Hematopoietic multipotent progenitor cell treated with erythropoietin and hydrocortisone succinate and interleukin-3 and kit ligand, for 8 days (in vitro differentiated cells): ENCODE results near the gene RPS25.
"Not testable (repeated sequence)": the region's sequence is repeated elsewhere in the genome, so short reads cannot be mapped to it uniquely, and the experiment has no call there.

Experiments used
- DNase-seq: peaks from one replicate; pipeline ENCODE4 v3.0.0-alpha.2; 2015

RPS25 gene

DNA sequence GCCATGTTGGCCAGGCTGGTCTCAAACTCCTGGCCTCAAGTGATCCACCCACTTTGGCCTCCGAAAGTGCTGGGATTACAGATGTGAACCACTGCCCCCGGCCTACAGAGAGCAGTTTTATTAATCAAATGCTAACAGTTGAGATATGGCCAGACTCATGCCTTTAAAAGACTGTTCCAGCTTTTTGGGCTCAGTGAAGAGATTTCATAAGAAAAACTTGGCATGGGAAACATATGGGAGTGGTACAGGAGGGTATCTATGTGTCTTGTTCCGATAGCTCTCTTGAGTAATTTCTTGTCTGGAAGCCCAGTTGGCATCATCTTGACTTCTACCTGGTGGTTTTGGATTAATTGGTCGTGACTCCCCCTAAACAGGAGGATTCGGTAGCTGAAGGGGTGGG lies 20.7 kb upstream of the RPS25 start:
- no peak for DNase-seq

DNA sequence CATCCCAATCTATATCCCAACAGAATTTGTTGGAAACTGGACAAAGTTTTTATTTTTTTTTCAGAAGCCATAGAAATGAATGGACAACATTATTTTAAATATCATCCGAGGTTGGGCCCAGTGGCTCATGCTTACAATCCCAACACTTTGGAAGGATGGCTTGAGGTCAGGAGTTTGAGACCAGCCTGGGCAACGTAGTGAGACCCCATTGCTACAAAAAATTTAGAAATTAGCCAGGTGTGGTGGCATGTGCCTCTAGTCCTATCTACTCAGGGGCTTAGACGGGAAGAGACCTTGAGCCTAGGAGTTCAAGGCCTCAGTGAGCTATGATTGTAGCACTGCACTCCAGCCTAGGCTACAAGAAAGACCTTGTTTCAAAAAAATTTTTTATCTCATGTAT lies 16.7 kb upstream of the RPS25 start:
- no peak for DNase-seq

DNA sequence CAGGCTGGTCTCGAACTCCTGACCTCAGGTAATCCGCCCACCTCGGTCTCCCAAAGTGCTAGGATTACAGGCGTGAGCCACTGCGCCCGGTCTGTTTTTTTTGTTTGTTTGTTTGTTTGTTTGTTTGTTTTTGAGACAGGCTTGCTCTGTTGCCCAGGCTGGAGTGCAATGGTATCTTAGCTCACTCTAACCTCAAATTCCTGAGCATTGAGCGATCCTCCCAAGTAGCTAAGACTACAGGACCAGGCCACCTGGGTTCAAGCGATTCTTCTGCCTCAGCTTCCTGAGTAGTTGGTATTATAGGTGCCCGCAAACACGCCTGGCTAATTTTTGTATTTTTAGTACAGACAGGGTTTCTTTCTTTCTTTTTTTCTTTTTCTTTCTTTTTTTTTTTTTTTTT lies 15.3 kb upstream of the RPS25 start:
- DNase-seq: not testable (repeated sequence)

DNA sequence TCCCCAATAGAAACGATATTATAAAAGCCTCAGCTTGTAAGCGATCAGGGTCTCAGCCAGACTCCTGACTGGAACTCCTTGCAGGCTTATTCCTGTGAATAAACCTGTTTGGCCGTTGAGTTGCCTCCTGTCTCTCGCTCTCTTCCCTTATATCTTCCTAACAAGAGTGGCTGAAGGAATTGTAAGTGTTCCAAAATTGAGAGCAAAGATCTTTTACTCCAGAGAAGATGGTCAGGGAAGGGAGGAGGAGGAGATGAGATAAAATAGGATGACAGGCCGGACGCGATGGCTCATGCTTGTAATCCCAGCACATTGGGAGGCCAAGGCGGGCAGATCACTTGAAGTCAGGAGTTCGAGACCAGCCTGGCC lies 13.8 kb upstream of the RPS25 start:
- DNase-seq: no peak

DNA sequence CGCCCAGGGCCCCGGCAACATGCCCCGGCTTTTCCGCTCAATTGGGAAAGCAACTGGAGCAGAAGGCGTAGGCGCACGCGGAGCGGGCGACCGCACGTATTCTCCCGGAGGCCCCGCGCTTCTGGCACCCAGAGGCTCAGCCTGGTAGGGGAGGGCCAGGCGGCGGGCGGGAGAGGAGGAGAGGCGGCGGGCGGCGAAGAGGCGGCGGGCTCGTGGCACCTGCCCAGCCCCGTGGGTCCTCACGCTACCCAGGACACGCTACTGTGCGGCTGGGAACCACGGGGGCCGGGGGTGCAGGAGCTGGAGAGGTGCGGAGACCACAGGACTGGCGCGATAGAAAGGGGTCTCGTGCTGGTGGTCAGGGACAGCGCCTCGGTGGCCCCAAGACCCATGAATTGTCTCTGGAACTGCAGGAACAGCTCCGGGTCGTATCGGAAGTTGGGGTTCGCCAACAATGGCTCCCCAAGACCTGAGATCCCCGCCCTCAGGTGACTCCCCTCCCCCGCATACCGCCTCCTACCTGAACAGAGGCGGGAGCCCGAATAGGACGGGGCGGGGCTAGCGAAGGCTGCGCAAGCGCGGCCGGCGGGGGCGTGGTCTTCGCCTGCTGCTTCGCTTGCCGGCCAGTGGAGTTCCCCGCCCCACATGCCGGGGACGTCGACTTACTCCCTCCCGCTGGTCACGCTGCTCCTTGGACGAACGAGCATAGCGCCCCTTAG lies 12.3 kb upstream of the RPS25 start, which contains the start of gene SLC37A4:
TSS of gene SLC37A4 (minus strand) at position 549 of the 719 bp plus-strand sequence.
- peak; percentile 99 for DNase-seq

DNA sequence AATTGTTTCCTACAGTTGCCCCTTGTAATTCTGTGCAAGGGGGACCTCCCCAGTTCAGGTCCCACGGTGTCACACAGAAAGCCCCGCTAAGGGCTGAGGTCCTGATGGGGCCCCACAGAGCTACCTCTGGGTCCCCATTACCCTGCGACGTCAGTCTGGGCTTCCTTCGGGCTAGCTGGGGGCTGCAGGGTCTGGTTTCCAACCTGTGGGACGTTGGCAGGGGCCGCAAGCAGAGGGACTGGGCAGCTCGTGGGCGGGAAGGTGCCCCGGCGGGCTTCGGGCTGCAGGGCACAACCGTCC lies 11.8 kb upstream of the RPS25 start:
- no peak for DNase-seq

DNA sequence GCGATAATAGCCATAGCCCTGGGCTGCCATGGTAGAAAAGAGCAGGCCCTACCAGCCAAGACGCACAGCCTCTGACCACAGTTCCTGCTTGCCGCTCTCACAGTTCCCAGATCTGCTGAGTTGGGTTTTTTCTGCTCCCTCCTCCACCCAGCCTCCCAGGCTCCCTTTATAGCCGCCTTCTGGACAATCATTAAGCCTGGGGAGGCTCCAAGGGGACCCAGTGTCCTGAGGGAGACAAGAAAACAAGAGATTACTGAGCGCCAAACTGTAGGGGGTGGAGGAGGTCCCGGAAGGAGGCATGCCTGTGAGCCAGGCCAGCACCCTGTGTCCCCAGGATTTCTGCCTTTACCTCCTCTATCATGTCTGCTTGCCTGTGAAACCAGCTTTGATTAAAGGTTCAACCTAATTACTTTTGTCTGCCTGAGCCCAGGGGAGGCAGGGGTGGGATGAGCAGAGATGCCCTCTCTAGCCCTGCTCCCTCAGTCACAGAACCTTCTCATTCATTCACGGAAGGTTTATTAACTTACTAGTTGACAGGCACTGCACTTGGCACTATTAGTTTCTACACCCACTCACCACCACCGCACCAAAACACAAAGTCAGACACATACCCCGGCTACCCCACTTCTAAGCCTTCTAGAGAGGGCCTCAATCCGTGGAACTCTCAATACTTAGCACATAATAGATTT lies 11.3 kb upstream of the RPS25 start:
- no peak for DNase-seq

DNA sequence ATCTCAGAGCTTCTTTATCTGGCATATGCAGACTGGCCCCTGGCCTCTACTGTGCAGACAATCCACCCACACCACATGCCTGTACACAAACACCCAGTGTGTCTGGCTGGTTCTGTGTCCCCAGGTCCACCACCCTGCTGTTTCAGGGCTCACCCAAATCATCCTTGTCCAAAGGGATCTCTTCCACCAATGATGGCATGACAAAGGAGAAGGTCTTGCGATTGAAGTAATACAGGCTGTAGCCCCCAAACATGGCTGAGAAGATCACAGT lies 10.9 kb upstream of the RPS25 start:
- peak; percentile 85 for DNase-seq

DNA sequence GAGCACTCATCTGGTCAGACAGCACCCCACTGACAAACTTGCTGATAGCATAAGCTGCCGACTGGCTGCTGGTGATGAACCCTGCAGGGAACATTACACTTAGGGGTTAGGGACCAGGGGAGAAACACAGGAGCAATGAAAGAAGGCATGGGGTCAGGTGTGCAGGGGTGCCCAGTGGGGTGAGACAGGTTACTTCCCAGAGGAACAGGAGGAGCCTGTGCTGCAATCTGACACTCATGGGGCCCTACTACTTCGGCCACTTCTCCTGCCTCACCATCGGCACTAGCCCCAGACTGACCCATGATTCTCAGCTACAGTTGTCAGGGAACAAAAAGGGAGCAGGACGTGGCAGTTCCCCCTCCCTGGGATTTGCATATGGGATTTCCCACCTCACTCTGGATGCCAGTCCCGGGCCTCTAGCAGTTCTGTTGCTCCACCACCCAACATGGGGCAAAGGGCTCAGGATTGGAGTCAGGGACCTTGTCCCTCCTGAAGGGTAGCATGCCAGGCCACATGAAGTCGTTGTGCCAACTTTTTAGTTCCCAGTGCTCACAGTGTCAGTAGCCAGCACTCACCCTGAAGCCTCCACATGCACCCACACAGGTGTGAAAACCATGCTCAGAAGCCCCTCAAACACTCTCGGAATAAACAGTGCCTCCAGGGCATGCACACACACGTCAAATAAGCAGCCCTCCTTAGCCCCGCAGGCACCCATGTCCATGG lies 10.4 kb upstream of the RPS25 start:
- DNase-seq: no peak

DNA sequence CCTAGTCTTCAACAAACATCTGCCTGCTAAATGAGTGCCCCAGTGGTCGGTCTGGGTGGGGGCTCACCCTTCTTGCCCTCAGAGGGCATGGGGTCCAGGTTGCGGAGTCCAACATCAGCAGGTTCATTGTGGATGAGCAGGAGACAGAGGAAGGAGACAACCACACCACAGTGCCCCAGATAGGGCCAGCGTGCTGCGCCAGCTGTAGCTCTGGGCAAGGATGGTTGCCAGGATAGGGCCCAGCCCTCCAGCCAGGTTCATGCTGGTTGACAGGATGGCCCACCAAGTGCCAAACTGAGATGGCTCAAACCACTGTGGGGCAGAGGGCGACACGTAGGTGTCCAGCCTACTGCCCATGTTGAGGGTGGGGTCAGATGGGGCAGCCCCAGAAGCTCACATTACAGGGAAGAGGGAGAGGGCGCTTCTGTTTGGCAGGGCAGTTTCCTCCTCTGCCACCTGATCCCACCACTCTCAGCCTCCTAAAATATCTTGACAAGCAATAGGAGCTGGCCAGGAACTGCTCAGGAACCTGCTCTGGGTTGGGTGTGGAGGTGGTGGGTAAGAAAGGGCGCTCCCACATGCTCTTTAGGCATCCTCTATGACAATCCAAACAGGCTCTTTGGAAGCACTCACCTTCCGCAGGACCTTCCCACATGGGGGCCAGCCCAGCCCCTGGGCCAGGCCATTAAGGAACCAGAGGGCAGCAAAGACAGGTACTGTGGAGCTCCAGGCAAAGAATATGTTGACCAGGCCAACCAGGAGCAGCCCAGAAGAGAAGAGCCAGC lies 9.6 kb upstream of the RPS25 start:
- no peak for DNase-seq

DNA sequence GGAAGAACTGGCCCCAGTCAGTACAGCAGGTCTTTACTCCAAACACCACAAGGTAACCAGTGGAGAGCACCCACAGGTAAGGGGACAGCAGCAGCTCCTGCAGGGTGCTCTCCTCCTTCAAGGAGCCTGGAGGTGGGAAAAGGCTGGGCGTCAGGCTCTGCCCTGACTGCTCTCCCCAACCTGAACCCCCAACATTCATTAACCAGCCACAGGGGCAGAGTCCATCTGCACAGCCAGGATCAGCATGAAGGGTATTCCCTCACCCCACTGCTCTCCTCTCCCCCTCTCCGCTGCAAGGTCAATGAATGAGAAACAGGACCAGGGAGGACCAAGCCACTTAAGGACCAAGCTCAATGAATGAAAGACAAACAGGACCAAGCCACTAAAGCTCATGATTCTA lies 8.8 kb upstream of the RPS25 start:
- DNase-seq: no peak

DNA sequence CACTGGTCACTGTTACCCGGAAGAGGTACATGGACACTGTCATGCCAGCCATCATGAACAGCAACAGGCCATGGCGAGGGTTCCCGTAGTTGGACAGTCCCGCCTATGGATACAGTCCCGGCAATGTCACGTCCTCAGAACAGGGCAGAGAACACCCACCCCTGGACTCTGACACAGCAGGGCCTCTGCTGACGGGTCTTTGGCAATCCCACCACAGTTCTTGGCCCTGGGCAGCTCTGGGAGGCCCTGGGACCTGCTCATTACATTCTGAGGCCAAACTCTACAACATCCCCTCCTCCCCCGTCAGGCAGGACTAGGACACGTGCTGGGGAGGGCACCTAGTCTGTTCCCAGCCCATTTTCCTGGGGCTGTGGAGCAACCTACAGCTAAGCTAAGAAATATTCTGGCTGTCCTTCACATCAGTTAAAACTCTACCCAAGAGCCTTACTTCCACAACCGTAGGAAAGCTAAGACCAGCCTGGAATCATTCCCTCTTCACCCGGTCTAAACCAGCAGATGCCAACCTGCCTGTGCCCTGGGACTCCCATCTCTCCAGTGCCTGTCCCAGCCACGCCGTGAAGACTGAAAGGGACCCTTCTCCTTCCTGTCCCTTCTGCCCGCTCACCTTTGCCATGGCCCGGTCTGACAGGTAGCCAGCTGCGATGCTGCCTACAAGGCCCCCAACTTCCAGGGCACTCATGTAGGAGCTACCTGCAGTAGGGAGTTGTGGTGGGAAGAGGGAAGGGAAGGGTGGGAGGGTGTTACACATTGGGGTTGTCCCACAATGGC lies 8.0 kb upstream of the RPS25 start:
- DNase-seq: no peak

DNA sequence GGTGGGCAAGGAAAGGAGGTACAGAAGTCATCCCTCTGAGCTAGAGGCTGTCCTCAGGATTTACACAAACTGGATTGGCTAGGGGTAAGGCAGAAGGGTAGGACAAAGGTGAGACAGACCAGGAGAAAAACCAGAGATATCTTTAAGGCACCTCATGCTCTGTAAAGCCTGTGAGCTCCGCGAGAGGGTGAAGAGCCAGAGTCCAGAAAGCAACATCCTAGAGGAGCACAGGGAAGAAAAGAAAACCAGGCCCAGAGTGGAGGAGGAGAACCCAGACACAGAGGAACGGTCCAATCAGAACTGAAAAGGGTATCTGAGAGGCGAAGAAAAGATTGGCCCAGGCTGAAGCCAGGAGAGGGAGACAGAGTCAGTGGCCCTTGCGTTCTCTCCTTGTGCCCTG lies 7.4 kb upstream of the RPS25 start:
- no peak for DNase-seq

DNA sequence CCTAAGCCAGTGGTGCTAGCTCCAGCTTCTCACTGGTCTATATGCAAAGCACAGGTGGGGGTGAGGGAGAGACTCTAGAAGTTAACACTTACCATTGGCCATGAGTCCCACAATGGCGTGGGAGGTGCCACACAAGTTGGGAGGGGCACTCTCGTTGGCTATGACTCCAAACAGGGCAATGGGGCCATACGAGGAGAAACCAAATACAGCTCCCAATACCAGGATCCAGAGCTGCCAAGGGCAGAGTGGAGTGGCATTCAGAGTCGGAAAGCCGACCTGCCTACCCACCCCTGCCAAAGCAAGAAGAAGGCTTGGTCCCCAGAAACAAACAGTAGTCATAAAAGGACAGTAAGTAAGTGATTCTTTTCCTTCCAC lies 6.9 kb upstream of the RPS25 start:
- DNase-seq: no peak

DNA sequence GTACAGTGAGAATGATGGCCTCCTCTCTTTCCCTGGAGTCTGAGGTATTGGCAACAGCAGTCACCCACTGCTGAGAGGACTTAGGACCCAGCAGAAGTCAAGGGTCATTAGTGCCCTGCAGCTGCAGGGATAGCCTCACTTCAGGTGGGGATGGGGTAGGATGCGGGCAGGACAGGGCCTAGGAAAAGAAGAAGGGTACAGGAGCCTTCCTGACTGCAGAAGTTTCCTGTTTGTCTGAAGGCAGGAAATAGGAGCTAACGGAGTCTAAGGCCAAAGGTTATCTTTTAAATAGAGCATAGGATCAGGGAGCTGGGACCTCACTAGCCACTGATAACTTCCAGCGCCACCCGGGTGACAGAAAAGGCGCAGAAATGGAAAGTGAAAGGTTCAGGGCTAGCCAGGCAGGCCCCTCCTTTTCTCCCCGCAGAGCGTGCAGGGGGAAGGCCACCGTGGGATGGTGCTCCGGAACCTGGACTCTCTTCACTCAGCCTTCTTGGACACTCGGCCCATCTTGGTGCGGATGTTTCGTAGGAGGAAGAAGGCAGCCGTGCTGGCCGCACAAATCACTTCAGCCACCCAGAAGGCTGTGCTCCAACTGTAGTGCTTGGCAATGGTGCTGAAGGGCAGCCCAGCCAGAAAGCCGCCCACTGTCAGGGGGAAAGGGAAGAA lies 6.4 kb upstream of the RPS25 start:
- no peak for DNase-seq

DNA sequence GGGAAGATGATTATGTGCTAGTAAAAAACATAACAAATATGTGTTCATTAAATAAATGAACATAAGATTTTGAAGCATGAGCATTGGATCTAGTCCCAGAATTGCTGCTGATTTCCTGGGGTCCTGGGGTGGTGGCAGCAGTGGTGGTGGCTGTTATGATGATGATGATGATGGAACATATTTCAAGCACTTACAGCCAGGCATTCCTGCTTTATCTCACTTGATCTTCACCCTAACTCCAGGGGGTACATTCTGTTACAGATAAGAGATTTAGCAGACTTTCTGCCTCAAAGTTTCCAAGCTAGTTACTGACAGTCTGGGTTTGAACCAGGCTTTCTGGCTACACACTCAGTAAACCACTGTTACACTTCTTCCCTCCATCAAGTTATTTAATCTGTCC lies 5.6 kb upstream of the RPS25 start:
- DNase-seq: no peak

DNA sequence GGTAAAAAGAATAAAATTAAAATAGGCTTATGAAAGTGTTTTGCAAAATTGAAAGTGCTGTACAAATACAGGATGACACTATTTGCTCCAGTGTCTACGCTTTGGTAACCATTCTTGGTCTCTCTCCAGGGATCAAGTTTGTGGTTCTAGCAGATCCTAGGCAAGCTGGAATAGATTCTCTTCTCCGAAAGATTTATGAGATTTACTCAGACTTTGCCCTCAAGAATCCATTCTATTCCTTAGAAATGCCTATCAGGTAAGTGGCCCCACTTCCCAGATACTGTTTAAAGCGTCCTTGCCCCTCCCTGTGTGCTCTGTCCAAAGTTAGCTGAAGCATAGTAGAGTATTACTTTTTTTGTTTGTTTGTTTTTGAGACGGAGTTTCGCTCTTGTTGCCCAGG lies 3.5 kb upstream of the RPS25 start:
- no peak for DNase-seq

DNA sequence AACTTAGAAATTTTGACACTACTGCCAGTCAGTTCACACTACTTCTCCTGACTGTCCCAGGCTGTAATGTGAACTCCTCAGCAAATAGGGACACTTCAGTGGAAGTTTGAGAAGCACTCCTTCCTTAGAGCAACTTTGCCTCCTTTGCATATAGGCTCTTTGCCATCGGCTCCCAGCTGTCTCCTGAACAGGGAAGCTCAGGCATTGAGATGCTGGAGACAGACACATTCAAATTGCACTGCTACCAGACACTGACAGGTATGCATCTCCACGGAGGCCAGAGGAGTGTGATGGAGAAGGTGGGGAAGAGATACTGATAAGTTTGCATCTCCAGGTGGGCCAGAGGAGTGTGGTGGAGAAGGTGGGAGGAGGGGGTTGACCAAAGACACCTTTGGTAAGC lies 1.9 kb upstream of the RPS25 start:
- DNase-seq: no peak

DNA sequence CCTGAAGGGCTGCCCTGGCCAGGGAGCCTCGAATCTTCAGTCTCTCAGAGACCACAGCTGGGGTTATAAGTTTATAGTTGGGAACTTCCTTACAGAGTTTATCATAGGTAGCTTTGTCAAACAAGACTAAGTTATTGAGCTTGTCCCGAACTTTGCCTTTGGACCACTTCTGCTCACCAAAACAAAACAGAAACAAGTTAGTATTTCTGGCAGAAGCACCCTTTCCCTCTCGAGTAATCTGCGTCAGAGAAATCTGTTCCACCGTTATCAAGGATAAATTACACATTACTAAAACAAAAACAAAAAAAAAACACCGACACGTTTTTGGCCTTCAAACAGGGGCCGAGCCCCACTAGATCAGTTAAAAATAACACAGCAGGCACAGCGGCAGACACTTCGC lies 766 bp downstream of the RPS25 start:
- DNase-seq: not testable (repeated sequence)

DNA sequence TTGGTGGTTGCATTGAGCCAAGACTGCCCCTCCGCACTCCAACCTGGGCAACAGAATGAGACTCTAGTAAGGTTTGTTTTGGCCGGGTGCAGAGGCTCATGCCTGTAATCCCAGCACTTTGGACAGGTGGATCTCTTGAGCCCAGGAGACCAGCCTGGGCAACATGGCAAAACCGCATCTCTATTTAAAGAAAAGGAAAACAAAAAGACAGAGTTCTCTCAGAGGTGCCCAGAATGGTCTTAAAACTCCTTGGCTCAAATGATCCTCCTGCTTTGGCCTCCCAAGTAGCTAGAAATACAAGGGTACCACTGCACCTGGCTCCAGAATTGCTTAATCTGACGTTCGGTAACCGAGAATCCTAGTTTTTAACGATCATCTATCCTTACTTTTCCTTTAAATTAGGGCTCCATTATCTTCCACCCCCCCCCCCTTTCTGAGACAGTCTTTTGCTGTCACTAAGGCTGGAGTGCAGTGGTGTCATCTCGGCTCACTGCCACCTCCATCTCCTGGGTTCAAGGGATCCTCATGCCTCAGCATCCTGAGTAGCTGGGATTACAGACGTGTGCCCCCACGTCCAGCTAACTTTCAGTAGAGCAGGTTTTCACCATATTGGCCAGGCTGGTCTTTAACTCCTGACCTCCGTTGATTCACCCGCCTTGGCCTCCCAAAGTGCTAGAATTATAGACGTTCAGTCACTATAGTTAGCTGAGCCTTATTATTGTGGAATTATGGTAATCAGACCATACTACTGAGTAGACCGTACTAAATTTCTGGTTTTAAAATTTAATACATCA lies 1.7 kb downstream of the RPS25 start:
- DNase-seq: no peak

DNA sequence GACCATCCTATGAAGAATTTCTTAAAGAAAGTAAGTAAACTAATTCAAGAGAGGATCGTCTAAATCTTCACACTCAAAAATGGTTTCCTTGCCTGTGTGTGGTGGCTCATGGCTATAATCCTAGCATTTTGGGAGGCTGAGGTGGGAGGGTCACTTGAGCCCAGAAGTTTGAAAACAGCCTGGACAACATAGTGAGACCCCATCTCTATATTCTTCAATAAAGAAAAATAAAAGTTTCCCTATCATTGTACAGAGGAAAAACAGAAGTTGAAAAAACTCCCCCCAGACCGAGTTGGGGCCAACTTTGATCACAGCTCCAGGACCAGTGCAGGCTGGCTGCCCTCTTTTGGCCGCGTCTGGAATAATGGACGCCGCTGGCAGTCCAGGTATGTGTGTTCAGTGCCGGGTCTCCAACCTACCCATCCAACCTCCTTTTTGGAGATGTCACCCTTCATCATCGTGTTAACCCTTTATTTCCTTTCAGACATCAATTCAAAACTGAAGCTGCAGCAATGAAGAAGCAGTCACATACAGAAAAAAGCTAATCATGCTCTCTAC lies 3.0 kb downstream of the RPS25 start:
- no peak for DNase-seq
